ENCODE data around the gene OR5K1. TPM values are rescaled to one million over a fixed set of nuclear protein-coding genes. Genes with fewer than 3 reads are reported as not detected.
A peak's percentile ranks its signal among the peaks of the same experiment; 100 is the strongest.

OR5K1 gene
- total RNA-seq, 1 donor = not detected

DNA sequence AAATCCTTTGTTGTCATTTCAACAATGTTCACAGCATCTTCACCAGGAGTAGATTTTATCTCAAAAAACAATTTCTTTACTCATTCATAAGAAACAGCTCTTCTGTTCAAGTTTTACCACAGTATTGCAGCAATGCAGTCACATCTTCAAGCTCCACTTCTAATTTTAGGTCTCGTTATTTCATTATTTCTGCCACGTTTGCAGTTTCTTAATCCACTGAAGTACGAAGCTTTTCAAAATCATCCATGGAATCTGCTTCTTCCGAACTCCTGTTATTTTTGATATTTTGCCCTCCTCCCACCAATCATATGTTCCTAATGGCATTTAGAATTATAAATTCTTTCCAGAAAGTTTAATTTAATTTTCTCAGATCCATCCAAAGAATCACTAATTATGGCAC is 12.6 kb upstream of the OR5K1 start:
- no peak overlapping the region for H3K4me3 ChIP-seq (ENCODE audit: low read depth, low read length)
- TF ChIP-seq, protein P1, sequence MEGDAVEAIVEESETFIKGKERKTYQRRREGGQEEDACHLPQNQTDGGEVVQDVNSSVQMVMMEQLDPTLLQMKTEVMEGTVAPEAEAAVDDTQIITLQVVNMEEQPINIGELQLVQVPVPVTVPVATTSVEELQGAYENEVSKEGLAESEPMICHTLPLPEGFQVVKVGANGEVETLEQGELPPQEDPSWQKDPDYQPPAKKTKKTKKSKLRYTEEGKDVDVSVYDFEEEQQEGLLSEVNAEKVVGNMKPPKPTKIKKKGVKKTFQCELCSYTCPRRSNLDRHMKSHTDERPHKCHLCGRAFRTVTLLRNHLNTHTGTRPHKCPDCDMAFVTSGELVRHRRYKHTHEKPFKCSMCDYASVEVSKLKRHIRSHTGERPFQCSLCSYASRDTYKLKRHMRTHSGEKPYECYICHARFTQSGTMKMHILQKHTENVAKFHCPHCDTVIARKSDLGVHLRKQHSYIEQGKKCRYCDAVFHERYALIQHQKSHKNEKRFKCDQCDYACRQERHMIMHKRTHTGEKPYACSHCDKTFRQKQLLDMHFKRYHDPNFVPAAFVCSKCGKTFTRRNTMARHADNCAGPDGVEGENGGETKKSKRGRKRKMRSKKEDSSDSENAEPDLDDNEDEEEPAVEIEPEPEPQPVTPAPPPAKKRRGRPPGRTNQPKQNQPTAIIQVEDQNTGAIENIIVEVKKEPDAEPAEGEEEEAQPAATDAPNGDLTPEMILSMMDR (IDR thresholded peaks at IDR 0.05; ENCODE audit: insufficient read depth, low read length) = no peak
- DNase-seq (ENCODE audit: low read depth) = no peak

DNA sequence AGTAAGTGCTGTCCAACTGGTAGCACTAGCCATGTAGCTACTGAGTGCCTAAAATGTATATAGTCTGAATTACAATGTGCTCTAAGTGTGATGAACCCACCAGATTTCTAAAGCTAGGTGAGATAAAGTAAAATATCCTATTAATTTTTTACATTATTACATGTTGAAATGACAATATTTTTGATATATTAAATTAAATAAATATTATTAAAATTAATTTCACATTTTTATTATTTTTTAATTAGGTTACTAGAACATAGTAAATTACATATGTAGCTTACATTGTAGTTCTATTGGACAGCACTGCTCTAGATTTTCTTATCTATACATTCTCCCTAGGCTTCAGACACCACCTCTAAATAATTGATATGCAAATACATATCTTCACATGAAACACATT is 9.2 kb upstream of the OR5K1 start:
- no peak overlapping the region for H3K4me3 ChIP-seq (ENCODE audit: low read depth, low read length)
- TF ChIP-seq, protein P1 (IDR thresholded peaks at IDR 0.05; ENCODE audit: insufficient read depth, low read length) = no peak
- no peak for DNase-seq (ENCODE audit: low read depth)

DNA sequence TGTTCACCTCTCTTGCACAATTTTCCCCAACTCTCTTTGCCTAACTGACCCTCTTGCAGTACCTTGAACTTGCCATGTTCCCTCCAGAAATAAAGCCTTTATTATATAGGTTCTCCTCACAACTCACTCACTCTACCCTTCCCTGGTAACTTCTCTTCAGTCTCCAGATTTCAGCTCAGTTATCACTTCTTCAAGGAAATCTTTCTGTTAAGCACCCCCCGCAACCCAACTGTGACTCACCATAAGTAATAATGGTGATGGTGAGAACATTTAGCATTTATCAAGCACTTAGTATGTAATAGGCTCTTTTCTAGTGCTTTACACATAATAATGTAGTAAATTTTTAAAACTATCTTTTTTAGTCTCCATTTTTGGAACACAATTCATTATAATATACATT is 8.1 kb upstream of the OR5K1 start:
- DNase-seq (ENCODE audit: low read depth) = no peak
- TF ChIP-seq, protein P1 (IDR thresholded peaks at IDR 0.05; ENCODE audit: insufficient read depth, low read length) = no peak
- H3K4me3 ChIP-seq (ENCODE audit: low read depth, low read length) = no peak overlapping the region

DNA sequence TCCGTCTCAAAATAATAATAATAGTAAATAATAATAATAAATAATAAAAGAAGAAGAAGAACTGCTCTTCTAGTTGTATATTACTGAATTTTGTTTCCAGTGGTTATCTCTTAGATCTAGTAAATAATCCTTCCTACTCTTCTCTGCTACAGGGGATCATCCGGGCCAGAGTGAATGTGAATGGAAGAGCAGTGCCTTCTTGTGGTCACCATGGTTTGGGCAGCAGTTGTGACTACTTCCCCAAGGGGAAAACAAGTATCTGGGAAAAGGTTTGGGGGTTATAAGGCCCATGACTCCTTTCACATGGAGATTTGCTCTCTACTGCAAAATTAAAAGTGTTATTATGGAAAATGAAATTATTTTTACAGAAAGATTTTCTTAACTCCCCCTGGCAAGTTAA is 5.5 kb upstream of the OR5K1 start:
- DNase-seq (ENCODE audit: low read depth) = no peak
- no peak overlapping the region for H3K4me3 ChIP-seq (ENCODE audit: low read depth, low read length)
- TF ChIP-seq, protein P1 (IDR thresholded peaks at IDR 0.05; ENCODE audit: insufficient read depth, low read length) = no peak

DNA sequence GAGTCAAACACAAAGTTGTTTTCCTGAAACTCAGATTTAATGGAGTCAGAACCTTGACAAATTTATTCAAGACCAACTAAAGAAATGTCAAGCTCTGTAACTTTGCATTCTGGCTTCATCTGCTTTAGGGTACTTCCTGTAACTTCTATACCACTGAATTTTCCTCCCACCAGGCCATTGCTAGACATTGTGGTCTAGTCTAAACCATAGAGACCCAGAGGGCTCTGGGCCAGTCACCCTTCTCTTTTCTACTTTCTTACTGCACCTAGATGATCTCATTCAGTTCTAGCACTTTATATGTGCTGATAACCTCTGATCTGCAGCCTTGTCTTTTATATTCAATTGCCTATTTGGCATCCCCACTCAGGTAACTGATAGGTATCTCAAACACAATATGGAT is 2.8 kb upstream of the OR5K1 start:
- TF ChIP-seq, protein P1 (IDR thresholded peaks at IDR 0.05; ENCODE audit: insufficient read depth, low read length) = no peak
- DNase-seq (ENCODE audit: low read depth) = no peak
- H3K4me3 ChIP-seq (ENCODE audit: low read depth, low read length) = no peak overlapping the region

DNA sequence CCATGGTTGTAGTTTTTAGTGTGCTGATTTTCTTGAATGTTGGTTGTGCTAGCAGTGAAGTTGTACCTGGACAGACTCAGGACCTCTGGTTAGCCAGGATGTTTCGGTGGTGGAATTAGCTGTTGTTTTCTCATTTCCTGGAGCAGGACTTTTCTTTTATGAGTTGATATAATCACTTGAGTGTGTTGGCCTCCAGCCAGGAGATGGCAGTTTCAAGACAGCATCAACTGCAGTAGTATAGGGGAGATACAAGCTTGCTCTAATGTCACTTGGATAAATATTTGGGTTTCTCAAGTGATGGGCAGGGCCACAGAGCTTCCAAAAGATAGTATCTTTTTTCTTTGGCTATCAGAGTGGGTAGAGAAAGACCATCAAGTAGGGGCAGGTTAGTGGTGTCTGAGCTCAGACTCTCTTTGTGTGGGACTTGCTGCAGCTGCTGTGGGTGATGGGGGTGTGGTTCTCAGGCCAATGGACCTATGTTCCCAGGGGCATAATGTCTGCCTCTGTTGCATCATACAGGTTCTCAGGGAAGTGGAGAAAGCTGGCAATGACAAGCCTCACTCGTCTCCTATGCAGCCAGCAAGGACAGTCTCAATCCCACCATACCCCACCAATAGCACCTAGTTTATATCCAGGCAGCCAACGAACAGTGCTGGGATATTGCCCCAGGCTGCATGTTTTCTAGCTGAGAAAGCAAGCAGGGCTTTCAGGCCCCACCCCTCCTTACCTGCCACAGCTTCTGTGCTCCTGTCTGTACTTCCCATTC is 19.9 kb downstream of the OR5K1 start:
- no peak for DNase-seq (ENCODE audit: low read depth)
- H3K4me3 ChIP-seq (ENCODE audit: low read depth, low read length) = no peak overlapping the region
- TF ChIP-seq, protein P1 (IDR thresholded peaks at IDR 0.05; ENCODE audit: insufficient read depth, low read length) = no peak

DNA sequence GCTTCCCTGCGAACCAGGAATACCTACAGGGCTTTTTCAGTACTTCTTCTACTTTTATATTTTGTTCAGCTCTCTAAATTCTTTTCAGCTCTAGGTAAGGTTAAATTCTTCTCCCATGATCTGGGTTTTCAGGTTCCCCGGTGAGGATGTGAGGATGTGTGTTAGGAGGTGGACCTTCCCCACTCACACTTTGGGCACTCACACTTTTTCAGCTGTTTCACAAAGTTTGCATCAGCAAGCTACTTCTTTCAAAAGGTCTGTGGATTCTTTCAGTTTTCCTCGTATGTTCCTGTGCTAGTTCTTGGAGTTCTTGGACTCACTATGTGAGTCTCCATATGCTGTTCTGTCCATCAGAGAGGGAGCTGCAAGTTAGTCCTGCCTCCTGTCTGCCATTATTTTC is 20.6 kb downstream of the OR5K1 start:
- TF ChIP-seq, protein P1 (IDR thresholded peaks at IDR 0.05; ENCODE audit: insufficient read depth, low read length) = no peak
- no peak overlapping the region for H3K4me3 ChIP-seq (ENCODE audit: low read depth, low read length)
- peak; percentile 10 for DNase-seq (ENCODE audit: low read depth)

All from fibroblast of the aortic adventitia (primary cell).